ENCODE results near the gene SGPP2.

Gene SGPP2

DNA sequence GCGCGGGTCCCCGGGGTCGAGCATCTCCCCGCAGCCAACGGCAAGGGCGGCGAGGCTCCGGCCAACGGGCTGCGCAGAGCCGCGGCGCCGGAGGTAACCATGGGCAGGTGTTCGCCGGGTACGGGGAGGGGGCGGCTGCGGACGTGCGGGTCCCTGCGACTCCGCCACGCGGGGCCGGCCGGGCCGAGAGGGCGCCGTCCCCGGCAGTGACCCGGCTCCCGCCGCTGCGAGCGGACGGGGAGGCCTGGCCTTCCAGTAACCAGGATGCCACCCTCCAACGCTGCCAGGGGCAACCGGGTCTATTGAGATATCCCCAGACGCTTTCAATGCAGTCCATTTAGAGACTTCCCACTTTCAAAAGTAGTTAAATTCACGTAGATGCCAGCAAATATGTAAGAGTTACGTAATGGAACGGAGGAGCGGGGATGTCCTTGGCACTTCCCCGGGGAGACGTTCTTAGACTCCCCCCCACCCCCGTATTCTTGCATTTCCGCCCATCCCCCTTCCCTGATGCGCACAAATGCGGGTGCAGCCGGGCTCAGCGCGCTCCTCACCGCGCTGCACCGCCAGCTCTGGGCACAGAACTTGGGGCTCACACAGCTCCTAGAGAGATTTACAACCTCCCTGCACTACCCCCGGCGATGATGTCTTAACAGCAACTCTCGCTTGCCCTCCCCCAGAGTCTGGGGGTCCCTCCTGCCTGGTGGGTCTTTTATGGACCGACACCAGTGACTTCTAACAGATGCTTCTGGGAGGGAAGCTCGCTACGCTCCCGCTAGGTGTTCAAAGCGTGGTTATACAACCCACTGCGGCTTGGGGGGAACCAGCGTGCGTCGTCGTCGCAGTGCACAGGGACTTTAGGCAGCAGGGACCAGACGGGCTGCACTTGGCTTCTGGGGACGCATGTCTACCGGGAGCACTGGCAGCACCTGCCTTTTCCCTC, 657 bp downstream of the SGPP2 start (continued):
- TF ChIP-seq ZNF776 (tag by site-specific recombination; IDR thresholded peaks at IDR 0.05; ENCODE audit: borderline replicate concordance): no peak
- TF ChIP-seq ZSCAN30 (tag by site-specific recombination; IDR thresholded peaks at IDR 0.05): no peak
- TF ChIP-seq, protein P1, sequence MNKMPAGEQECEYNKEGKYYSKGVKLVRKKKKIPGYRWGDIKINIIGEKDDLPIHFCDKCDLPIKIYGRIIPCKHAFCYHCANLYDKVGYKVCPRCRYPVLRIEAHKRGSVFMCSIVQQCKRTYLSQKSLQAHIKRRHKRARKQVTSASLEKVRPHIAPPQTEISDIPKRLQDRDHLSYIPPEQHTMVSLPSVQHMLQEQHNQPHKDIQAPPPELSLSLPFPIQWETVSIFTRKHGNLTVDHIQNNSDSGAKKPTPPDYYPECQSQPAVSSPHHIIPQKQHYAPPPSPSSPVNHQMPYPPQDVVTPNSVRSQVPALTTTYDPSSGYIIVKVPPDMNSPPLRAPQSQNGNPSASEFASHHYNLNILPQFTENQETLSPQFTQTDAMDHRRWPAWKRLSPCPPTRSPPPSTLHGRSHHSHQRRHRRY (tag by site-specific recombination; IDR thresholded peaks at IDR 0.05): no peak
- TF ChIP-seq ZNF133 (tag by site-specific recombination; IDR thresholded peaks at IDR 0.05): no peak
- no peak for TF ChIP-seq ZSCAN23 (tag by site-specific recombination; IDR thresholded peaks at IDR 0.05)
- no peak for TF ChIP-seq ZNF777 (tag by site-specific recombination; IDR thresholded peaks at IDR 0.05; ENCODE audit: borderline replicate concordance)
- peak; percentile 93 for TF ChIP-seq ZNF341 (tag by site-specific recombination; IDR thresholded peaks at IDR 0.05; ENCODE audit: low read depth)
- TF ChIP-seq ZNF121 (tag by site-specific recombination; IDR thresholded peaks at IDR 0.05): no peak
- no peak for TF ChIP-seq ZNF544 (tag by site-specific recombination; IDR thresholded peaks at IDR 0.05)
- TF ChIP-seq HOXA7 (CRISPR knock-in tag; IDR thresholded peaks at IDR 0.05; ENCODE audit: borderline replicate concordance): no peak
- TF ChIP-seq INSM2 (tag by site-specific recombination; IDR thresholded peaks at IDR 0.05): no peak
- TF ChIP-seq TSHZ1 (tag by site-specific recombination; IDR thresholded peaks at IDR 0.05; ENCODE audit: borderline replicate concordance): no peak
- no peak for TF ChIP-seq PRDM1 (tag by site-specific recombination; IDR thresholded peaks at IDR 0.05)
- no peak for TF ChIP-seq ZNF768 (tag by site-specific recombination; IDR thresholded peaks at IDR 0.05)
- TF ChIP-seq ZBTB1 (tag by site-specific recombination; IDR thresholded peaks at IDR 0.05): no peak
- TF ChIP-seq, protein P2, sequence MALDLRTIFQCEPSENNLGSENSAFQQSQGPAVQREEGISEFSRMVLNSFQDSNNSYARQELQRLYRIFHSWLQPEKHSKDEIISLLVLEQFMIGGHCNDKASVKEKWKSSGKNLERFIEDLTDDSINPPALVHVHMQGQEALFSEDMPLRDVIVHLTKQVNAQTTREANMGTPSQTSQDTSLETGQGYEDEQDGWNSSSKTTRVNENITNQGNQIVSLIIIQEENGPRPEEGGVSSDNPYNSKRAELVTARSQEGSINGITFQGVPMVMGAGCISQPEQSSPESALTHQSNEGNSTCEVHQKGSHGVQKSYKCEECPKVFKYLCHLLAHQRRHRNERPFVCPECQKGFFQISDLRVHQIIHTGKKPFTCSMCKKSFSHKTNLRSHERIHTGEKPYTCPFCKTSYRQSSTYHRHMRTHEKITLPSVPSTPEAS (tag by site-specific recombination; IDR thresholded peaks at IDR 0.05): no peak
- no peak for TF ChIP-seq ZFHX2 (tag by site-specific recombination; conservative IDR thresholded peaks at IDR 0.05)
- no peak for TF ChIP-seq ZNF114 (tag by site-specific recombination; IDR thresholded peaks at IDR 0.05)
- TF ChIP-seq MEIS1 (CRISPR knock-in tag; IDR thresholded peaks at IDR 0.05; ENCODE audit: borderline replicate concordance): no peak
- TF ChIP-seq TCF7L2 (IDR thresholded peaks at IDR 0.05; ENCODE audit: borderline replicate concordance, low read depth, low read length): no peak
- peak; percentile 48; the same call in 1 of the 2 replicates for TF ChIP-seq ZBTB48 (tag by site-specific recombination; IDR thresholded peaks at IDR 0.05)
- TF ChIP-seq KLF7 (tag by site-specific recombination; IDR thresholded peaks at IDR 0.05; ENCODE audit: borderline replicate concordance): no peak
- TF ChIP-seq ZNF23 (tag by site-specific recombination; IDR thresholded peaks at IDR 0.05; ENCODE audit: borderline replicate concordance): no peak
- TF ChIP-seq RBAK (tag by site-specific recombination; IDR thresholded peaks at IDR 0.05): no peak
- TF ChIP-seq ZNF792 (tag by site-specific recombination; IDR thresholded peaks at IDR 0.05): no peak
- no peak for TF ChIP-seq ZNF488 (tag by site-specific recombination; IDR thresholded peaks at IDR 0.05)
- TF ChIP-seq ZNF704 (tag by site-specific recombination; IDR thresholded peaks at IDR 0.05): no peak
- TF ChIP-seq ZNF791 (tag by site-specific recombination; IDR thresholded peaks at IDR 0.05): no peak
